ENCODE measurements around the gene KIF26B.
"Not testable (repeated sequence)": the region's sequence is repeated elsewhere in the genome, so short reads cannot be mapped to it uniquely, and the experiment has no call there.

KIF26B gene

DNA sequence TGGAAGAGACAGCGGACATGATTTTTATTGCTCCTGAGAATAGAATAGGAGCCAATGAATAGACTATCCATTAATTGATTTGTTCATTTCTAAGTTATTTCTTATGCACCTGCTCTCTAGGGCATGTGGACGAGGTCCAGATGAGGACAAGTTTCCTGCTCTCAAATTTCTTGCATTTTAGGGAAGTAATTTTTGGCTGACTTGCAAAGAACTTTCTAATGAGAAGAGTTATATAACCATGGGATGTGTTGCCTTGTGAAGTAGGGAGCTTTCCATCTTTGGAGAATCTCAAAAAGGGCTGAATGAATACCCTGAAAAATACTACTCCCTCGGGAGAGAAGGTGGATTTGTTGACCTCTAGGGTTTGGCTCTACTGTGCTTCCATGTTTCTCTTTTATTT is 243.0 kb downstream of the KIF26B start:
- DNase-seq, result no peak

DNA sequence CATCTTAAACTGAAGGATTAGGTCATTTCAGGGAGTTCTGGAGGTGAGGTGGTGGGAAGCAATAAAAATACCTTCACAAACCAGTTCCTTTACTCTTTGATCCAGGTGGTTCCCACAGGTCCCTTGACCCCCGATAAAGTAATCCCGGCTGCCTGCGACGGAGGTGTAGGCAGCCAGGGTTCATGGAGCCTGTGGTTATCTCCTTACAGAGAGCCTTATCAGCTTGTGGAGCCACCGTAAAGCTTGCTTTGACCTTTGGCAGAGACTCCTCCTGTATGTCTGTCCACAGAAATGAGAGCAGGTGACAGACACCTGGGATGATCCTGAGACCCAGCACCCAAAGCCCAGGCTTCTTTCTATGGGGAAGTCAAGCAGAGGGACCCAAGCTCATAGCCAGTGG is 243.4 kb downstream of the KIF26B start:
- DNase-seq, result no peak

GRCh38 chr1:245401881-245402587 is 247.2 kb downstream of the KIF26B start:
- no peak for DNase-seq

DNA sequence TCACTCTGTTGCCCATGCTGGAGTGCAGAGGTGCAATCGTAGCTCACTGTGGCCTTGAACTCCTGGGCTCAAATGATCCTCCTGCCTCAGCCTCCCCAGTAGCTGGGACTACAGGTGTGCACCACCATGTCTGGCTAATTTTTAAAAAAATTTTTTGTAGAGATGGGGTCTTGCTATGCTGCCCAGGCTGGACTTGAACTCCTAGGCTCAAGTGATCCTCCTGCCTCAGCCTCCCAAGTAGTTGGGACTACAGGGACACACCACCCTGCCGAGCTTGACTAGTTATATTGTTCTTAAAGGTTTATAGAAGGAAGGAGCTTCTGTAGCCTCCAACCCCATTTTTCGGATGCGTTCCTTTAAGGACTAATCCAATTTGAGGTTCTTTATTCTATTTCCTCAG is 248.2 kb downstream of the KIF26B start:
- DNase-seq, result not testable (repeated sequence)

DNA sequence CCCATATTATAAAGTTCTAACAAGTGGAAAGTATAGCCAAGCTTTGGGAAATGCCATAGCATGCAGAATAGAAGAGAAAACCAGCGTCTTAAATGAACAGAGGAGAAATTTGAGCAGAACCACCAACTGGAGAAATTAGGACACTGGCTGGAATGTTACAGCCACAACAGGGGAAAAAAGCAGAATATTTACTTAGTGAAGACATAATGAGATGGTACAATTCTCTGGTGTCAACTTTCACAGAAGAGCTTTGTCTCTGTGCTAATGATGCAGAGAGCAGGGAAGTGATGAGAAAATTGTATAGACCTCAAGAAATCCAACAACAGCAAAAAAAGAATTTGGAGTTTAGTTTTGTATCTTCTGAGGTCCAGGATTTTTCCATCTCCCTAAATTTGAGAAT is 249.7 kb downstream of the KIF26B start:
- DNase-seq, result no peak

- no peak for DNase-seq
Measured at GRCh38 chr1:245404952-245405351, 250.2 kb downstream of the KIF26B start.

- no peak for DNase-seq
Measured at GRCh38 chr1:245406426-245406825, 251.6 kb downstream of the KIF26B start.

DNA sequence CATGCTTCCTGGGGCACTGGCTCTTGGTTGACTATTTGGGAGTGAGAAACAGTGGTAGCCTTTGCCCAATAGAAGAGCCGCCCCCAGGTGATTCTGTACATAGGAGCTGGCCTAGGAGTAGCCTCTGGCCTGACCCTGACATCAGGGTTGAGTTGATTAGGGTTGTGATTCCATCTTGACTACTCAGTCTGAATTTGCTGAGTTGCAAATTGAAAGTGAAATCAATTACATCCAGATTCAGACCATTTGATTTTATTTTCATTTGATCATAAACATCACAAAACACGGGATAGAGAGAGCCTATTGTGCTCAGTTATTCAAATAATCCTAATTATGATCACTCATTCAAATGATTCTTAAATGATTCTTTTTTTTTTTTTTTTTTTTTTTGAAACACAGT is 253.2 kb downstream of the KIF26B start:
- DNase-seq, result no peak

DNA sequence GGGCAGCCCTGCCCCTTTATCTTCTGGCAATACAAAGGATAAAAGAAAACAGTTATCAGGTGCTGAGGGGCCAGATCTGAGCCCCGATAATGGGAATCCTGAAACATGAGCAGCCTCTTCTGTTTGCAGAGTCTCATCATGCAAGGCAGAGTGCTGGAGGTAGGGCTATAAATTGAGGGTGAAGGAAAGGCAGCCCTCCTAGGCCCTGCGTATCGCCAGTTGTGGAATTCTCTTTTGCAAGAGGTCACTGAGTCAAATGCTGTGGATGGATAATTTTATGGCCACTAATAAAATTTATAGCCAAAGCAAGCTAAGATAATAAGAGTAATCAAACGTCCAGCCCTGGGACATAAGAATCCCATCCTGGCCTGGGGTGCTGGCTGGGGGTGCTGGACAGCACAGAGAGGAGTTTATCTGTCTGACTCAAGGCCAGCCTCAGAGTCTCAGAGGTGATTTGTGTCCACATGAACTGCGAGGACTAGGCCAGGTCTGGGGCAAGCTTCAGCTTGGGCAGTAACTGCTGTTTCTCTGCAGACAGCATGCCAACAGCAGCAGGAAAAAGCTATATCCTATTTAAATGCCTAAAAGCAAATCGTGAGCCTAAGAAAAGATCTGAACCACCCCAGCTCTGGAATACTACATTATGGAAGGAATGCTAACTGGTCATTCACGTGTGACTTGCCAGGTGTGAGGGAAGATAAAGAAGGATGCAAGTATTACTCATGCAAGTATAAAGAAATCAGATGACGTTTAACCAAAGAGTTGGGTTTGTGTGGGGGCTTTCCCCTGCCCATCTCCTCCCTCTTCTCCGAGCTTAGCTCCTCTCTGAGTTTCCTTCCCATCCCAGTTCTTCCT is 254.8 kb downstream of the KIF26B start:
- DNase-seq, result no peak

- no peak for DNase-seq
Measured at GRCh38 chr1:245411245-245412036, 256.7 kb downstream of the KIF26B start.

GRCh38 chr1:245412306-245412705 is 257.5 kb downstream of the KIF26B start:
- DNase-seq, result no peak

DNA sequence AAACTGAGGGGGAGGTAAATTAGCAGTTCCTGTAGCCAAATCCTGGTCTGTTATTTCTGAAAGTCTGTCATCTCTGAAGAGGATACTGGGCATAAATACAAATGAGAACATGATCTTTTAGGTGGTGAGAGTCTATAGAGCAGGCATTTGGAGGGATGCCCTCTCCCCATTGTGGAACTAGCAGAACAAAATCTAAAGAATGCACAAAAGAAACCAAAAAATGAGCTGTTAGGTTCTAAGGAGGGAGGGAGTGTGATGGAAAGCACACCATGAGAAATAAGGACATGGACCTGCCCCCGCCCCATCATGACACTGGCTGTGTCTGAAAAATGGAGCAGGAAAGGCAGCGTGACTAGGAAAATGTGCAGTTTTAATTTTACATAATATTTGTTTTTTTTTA is 262.0 kb downstream of the KIF26B start:
- no peak for DNase-seq

DNA sequence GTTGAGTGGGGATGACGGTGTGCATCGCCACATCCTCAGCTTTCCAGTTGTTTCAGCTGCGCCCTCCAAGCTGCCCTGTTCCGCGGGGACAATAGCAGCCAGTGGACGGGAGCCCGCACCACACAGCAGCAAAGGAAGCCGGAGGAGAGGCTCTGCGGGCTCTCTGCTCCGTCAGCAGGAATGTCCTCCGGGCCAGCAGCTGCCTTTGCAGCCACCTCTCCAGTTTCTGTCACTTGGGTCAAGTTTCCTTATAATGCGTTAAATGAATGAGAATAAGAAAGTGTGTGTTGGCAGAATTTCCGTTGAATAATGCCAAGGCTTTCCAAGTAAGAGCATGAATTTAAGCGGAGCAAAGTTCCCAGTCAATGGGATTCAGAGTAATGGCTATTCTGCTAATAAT is 263.3 kb downstream of the KIF26B start:
- no peak for DNase-seq

- DNase-seq, result no peak
Measured at GRCh38 chr1:245419461-245419978, 264.7 kb downstream of the KIF26B start.

- no peak for DNase-seq
Measured at GRCh38 chr1:245419989-245420388, 265.2 kb downstream of the KIF26B start.

DNA sequence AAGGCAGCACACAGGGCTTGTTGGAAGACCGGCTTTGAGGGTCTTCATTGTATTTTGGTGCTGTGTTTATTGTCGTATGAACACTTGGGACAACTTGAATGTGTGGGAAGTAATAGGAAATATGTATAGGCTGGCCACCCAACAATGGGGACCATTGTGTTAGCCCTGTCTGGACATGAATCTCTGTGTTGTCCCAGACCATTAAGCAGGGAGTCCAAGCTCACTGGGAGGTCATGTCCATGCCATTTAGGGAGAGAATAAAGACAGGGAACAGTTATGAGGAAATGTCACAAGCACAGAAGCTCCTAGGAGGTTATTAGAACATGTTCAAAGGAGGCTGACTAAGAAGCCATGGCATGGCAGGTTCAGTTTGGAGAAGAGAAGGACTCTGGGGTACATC is 266.1 kb downstream of the KIF26B start:
- no peak for DNase-seq

DNA sequence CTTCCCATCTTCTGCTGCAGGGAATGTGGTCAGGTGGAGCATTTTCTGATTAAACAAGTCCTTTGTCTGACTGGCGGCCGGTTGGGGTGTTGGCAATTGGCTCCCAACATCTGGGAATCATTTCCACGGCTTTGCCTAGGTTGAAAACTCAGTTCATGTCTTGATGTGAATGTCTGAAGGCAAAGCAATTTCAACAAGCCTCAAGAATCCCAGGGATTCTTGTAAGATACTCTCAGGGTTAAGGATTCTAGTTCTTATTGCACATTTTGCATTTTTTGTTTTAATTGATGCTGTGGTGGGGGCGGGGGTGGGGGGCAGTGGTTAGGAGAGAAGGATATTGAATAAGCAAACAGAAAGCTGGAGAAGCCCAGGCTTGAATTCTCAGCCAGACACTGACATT is 273.9 kb downstream of the KIF26B start:
- DNase-seq, result no peak

DNA sequence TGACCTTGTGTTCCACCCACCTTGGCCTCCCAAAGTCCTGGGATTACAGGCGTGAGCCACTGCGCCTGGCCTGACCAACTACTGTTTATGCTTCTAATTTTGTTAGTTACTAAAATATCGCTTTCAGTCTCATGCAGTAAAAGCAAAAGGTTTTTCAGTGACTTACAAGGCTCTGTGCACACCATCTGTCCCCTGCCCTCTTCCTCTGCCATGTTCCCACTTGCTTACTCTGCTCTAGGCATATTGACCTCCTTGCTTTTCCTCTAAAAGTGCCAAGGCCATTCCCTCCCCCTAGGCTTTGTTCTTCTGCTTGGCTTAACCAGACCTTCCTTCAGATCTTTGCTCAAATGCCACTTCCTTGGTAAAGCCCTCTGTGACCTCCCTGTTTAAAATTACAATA is 276.9 kb downstream of the KIF26B start:
- DNase-seq, result no peak

GRCh38 chr1:245432228-245432875 is 277.6 kb downstream of the KIF26B start:
- DNase-seq, result no peak

DNA sequence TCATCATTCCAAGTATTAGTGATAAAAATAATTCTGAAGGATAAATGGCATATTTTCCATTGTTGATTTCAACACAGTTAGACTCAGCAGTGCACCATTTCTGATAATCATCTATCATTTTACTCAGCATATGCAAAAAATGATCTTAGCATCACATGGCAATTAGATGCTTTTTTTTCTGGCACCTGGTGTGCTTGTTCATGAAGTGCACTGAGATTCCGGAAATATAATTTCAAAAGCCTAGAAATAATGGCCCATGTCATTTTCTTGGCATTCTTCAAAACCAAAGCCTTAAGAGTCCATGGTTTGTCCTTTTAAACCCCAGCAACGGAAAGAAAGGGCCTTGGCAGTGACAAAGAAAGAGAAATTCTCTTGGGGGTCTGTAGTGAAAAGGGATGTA is 278.8 kb downstream of the KIF26B start:
- DNase-seq, result no peak

DNA sequence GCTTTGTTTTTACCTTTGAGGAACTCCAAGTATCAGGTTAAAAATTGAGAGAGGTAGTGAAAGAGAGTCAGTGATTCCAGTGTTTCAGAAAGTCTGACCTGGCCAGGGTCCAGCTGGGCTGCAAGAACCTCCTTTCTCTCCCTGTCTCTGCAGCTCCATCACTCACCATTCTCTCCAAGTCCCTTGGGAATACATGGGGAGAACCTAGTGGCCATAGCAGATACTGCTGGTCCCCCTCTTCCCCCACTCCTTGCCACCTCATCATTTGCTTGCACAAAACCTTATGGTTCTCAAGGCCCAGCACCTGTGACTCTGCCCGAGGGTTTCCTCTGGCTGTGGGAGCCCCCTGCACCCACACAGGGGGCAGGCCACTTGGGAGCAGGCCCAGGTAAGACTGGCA is 279.5 kb downstream of the KIF26B start:
- DNase-seq, result no peak

- no peak for DNase-seq
Measured at GRCh38 chr1:245436407-245436806, 281.6 kb downstream of the KIF26B start.
